MM.1S (cell line): ENCODE measurements around the gene ATF7.

Source experiments
- CTCF ChIP-seq: fragments of 300-600 bp; sonication (generic); IDR thresholded peaks from 2 replicates; pipeline ENCODE4 v1.5.1; 2016; ENCODE audit warnings: antibody characterized with exemption, low read length, mixed read lengths
- EZH2 ChIP-seq: fragments of 300-600 bp; sonication (generic); optimal IDR thresholded peaks from 2 replicates; pipeline ENCODE3; 2017; ENCODE audit warnings: low read depth, mild to moderate bottlenecking, antibody characterized with exemption, low read length, mixed read lengths

GRCh38 chr12:53462935-53463334 lies 163.2 kb downstream of the ATF7 start:
- TF ChIP-seq CTCF (no peak), EZH2 (no peak)
